ENCODE measurements around the gene MGRN1.

GRCh38 chr16:4724661-4725270 is 100.1 kb downstream of the MGRN1 start:
- TF ChIP-seq CTCF (IDR thresholded peaks at IDR 0.05) (no peak), POLR2AphosphoS5 (IDR thresholded peaks at IDR 0.05) (no peak), POLR2A (IDR thresholded peaks at IDR 0.05) (no peak)
